ENCODE measurements around the gene IFITM2. TPM values are rescaled to one million over a fixed set of nuclear protein-coding genes. Genes with fewer than 3 reads are reported as not detected.
A peak's percentile ranks its signal among the peaks of the same experiment; 100 is the strongest.
"Not testable (repeated sequence)": the region's sequence is repeated elsewhere in the genome, so short reads cannot be mapped to it uniquely, and the experiment has no call there.

IFITM2 gene
- total RNA-seq, 4 donors from 2014 or later, result 37.8 to 80.9 (median 44.9) TPM

DNA sequence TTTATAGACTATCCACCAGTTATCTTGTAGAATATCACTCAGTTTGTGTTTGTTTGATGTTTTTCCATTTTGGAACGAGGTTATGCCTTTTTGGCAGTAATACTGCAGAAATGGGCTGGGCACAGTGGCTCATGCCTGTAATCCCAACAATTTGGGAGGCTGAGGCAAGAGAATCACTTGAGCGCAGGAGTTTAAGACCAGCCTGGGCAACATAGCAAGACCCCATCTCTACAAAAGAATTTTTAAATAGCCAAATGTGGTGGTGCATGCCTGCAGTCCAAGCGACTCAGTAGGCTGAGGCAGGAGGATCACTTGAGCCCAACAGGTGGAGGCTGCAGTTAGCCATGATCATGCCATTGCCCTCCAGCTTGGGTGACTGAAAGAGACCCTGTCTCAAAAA, 38.9 kb downstream of the IFITM2 start:
- Histone ChIP-seq H3K27me3 (no peaks in the 10 kb centered on the region), H3K27ac (no peak overlapping the region), H3K36me3 (no peaks in the 10 kb centered on the region), H3K4me1 (no peaks in the 10 kb centered on the region), H3K9me3 (no peaks in the 10 kb centered on the region), H3K4me3 (no peak overlapping the region)
- intact Hi-C loops (cut with DNase I; ENCODE audit: low total_unique reads) (no loop called here), in situ Hi-C loops (cut with MboI; ENCODE audit: low sequenced_read_pairs in 4 of 4) (no loop called here)
- TF ChIP-seq, protein P1, sequence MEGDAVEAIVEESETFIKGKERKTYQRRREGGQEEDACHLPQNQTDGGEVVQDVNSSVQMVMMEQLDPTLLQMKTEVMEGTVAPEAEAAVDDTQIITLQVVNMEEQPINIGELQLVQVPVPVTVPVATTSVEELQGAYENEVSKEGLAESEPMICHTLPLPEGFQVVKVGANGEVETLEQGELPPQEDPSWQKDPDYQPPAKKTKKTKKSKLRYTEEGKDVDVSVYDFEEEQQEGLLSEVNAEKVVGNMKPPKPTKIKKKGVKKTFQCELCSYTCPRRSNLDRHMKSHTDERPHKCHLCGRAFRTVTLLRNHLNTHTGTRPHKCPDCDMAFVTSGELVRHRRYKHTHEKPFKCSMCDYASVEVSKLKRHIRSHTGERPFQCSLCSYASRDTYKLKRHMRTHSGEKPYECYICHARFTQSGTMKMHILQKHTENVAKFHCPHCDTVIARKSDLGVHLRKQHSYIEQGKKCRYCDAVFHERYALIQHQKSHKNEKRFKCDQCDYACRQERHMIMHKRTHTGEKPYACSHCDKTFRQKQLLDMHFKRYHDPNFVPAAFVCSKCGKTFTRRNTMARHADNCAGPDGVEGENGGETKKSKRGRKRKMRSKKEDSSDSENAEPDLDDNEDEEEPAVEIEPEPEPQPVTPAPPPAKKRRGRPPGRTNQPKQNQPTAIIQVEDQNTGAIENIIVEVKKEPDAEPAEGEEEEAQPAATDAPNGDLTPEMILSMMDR (IDR thresholded peaks at IDR 0.05 in 4 of 5, conservative IDR thresholded peaks at IDR 0.05 in 1 of 5), result no peak
- TF ChIP-seq POLR2A (IDR thresholded peaks at IDR 0.05), result no peak
- ATAC-seq (no peak), DNase-seq (no peak)

DNA sequence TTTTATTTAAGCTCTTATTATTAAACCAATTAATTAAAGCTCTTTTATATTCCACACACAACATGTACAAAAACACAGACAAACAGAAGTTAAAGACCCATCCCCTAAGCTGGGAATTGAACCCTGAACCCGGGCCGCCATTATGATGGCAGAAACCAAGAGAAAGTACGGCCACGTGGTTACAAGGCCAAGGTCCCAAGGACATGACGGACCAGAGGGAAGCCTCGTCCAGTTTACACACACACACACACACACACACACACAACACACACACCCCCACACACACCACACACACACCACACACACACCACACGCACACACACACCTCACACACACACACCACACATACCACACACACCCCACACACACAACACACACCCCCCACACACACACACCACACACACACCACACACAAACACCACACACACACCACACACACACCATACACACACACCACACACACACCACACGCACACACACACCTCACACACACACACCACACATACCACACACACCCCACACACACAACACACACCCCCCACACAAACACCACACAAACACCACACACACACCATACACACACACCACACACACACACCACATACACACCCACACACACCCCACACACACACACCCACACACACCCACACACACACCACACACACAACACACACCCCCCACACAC, 41.8 kb downstream of the IFITM2 start:
- DNase-seq; H3K4me3 ChIP-seq; H3K27ac ChIP-seq; ATAC-seq; intact Hi-C loops (cut with DNase I; ENCODE audit: low total_unique reads); H3K27me3 ChIP-seq; H3K36me3 ChIP-seq; in situ Hi-C loops (cut with MboI; ENCODE audit: low sequenced_read_pairs in 4 of 4); H3K9me3 ChIP-seq: not testable (repeated sequence)
- H3K4me1 ChIP-seq, result peaks cover 16 to 22% of the 10 kb centered on the region in 2 donors

DNA sequence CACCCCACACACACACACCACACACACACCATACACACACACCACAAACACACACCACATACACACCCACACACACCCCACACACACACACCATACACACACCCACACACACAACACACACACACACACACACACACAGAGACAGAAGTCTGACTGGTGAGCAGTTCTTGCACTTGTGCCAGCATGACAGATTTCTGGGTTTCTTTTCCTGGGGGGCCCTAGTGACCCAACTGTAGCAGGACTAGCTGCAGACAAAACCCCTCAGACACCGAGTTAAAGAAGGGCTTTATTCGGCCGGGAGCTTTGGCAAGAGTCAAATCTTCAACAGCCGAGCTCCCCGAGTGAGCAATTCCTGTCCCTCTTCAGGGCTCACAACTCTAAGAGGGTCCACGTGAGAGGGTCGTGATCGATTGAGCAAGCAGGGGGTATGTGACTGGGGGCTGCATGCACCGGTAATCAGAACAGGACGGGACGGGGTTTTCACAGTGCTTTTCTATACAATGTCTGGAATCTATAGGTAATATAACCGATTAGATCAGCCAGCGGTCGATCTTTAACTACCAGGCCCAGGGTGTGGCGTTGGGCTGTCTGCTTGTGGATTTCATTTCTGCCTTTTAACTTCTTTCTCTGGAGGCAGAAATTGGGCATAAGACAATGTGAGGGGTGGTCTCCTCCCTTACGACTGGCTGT, 42.6 kb downstream of the IFITM2 start:
- in situ Hi-C loops (cut with MboI; ENCODE audit: low sequenced_read_pairs in 4 of 4) (loop anchor here in 2 of 4 donors (5.0 to 10.0 kb wide), 2 partner anchors 38 to 45 kb away; partner anchors contain the start of genes IFITM1 (in 1 of the 2) and IFITM2 (in 1 of the 2)), intact Hi-C loops (cut with DNase I; ENCODE audit: low total_unique reads) (loop anchor here (5.0 to 10.0 kb wide), 2 partner anchors 95 to 143 kb away; partner anchors contain the start of genes BET1L and RIC8A)
- ATAC-seq, H3K36me3 ChIP-seq, H3K9me3 ChIP-seq, H3K27me3 ChIP-seq, DNase-seq, H3K4me3 ChIP-seq: not testable (repeated sequence)
- Histone ChIP-seq H3K27ac (peak overlapping the region in 2 of 4 donors; percentile 5 to 26), H3K4me1 (peaks cover 17 to 23% of the 10 kb centered on the region in 2 donors)

DNA sequence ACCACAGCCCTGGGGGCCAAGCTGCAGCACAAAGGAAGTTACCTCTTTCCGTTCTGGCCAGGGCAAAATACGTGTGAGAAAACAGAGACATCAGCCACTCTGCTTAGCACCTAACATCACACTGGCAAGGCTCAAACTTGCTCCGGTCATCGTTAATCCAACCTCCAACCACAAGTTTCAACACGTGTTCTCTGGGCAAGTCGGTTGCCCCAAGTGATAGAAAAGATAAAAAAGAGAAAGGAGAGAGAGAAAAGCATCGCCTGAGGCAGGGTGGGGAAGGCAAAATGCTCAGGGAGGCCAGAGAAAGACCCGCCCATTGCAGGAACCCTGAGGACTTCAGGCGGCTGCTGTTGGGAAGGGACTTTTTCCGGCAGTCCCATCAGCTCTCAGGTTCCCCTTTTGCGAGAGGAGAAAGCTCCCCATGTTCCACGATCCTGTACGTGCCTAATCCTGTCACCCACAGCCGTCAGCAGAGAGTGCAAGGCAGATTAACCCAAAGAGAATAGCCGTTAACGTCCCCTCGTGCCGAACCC, 43.2 kb downstream of the IFITM2 start:
- peaks cover 23 to 29% of the 10 kb centered on the region in 2 donors for H3K4me1 ChIP-seq
- in situ Hi-C loops (cut with MboI; ENCODE audit: low sequenced_read_pairs in 4 of 4) (loop anchor here in 2 of 4 donors (5.0 to 10.0 kb wide), 2 partner anchors 38 to 46 kb away; partner anchors contain the start of genes IFITM1 (in 1 of the 2) and IFITM2 (in 1 of the 2)), intact Hi-C loops (cut with DNase I; ENCODE audit: low total_unique reads) (loop anchor here (5.0 to 10.0 kb wide), 2 partner anchors 96 to 143 kb away; partner anchors contain the start of genes BET1L and RIC8A)

DNA sequence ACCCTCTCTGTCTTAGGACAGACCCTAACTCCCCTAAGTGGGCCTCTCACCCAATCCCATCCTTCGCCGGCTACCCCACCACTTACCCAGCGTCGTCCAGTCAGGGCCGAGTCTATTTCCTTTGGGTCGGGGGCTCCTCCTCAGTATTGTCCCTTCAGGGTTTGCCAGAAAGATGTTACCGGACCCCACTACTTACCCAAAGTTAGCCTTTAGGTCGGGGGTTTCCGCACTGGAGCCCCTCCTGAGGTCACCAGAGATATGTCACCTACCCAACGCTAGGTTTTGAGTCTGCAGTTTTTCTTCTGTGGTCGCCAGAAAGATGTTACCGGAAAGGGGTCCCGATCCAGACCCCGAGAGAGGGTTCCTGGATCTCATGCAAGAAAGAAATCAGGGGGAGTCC, 43.8 kb downstream of the IFITM2 start:
- no peaks in the 10 kb centered on the region for H3K27me3 ChIP-seq
- in situ Hi-C loops (cut with MboI; ENCODE audit: low sequenced_read_pairs in 4 of 4), result loop anchor here in 2 of 4 donors (5.0 to 10.0 kb wide), 2 partner anchors 39 to 47 kb away; partner anchors contain the start of genes IFITM1 (in 1 of the 2) and IFITM2 (in 1 of the 2)
- H3K4me1 ChIP-seq, result peaks cover 24 to 29% of the 10 kb centered on the region in 2 donors
- no peak for ATAC-seq
- intact Hi-C loops (cut with DNase I; ENCODE audit: low total_unique reads), result loop anchor here (5.0 to 10.0 kb wide), 2 partner anchors 97 to 144 kb away; partner anchors contain the start of genes BET1L and RIC8A
- peak overlapping the region in 3 of 4 donors; percentile 5 to 38 (median 26) for H3K27ac ChIP-seq
- no peak for TF ChIP-seq POLR2A (IDR thresholded peaks at IDR 0.05)
- TF ChIP-seq, protein P1 (IDR thresholded peaks at IDR 0.05 in 4 of 5, conservative IDR thresholded peaks at IDR 0.05 in 1 of 5), result no peak
- no peak for DNase-seq
- H3K4me3 ChIP-seq, result no peak overlapping the region
- no peaks in the 10 kb centered on the region for H3K9me3 ChIP-seq
- H3K36me3 ChIP-seq, result no peaks in the 10 kb centered on the region

More for the DNA sequence above, 43.2 kb downstream of the IFITM2 start:
- ATAC-seq, result no peak
- Histone ChIP-seq H3K27ac (peak overlapping the region in 3 of 4 donors; percentile 5 to 38 (median 26)), H3K9me3 (no peaks in the 10 kb centered on the region), H3K36me3 (no peaks in the 10 kb centered on the region), H3K4me3 (no peak overlapping the region), H3K27me3 (no peaks in the 10 kb centered on the region)
- DNase-seq, result no peak
- TF ChIP-seq, protein P1 (IDR thresholded peaks at IDR 0.05 in 4 of 5, conservative IDR thresholded peaks at IDR 0.05 in 1 of 5), result no peak
- TF ChIP-seq POLR2A (IDR thresholded peaks at IDR 0.05), result no peak
